Adrenal gland (tissue), 5 donors: ENCODE measurements around the gene BRD1.

Experiments used
- POLR2A ChIP-seq, 2 donors: fragments of 450-650 bp; IDR thresholded peaks; one replicate each; pipeline ENCODE4 v1.6.1; 2017; ENCODE audit warnings: antibody characterized with exemption in 2 of 2, mild to moderate bottlenecking in 2 of 2, moderate library complexity in 1 of 2
- TF ChIP-seq, protein P1 (sequence below), 6 experiments: fragments of 450-650 bp in 4 of 6; fragments of 200-600 bp in 2 of 6; sonication (generic) in 1 of 6; IDR thresholded peaks; 1 replicate in 5 of 6; 2 replicates in 1 of 6; pipeline versions ENCODE4 v1.5.1 to v1.8.0; 2016 to 2021; ENCODE audit warnings: antibody characterized with exemption in 6 of 6, mild to moderate bottlenecking in 2 of 6, moderate library complexity in 1 of 6
- donor health status: DM: no; HTN: no; CAD: no.

GRCh38 chr22:49797706-49798105, 30.0 kb downstream of the BRD1 start:
- TF ChIP-seq, protein P1, sequence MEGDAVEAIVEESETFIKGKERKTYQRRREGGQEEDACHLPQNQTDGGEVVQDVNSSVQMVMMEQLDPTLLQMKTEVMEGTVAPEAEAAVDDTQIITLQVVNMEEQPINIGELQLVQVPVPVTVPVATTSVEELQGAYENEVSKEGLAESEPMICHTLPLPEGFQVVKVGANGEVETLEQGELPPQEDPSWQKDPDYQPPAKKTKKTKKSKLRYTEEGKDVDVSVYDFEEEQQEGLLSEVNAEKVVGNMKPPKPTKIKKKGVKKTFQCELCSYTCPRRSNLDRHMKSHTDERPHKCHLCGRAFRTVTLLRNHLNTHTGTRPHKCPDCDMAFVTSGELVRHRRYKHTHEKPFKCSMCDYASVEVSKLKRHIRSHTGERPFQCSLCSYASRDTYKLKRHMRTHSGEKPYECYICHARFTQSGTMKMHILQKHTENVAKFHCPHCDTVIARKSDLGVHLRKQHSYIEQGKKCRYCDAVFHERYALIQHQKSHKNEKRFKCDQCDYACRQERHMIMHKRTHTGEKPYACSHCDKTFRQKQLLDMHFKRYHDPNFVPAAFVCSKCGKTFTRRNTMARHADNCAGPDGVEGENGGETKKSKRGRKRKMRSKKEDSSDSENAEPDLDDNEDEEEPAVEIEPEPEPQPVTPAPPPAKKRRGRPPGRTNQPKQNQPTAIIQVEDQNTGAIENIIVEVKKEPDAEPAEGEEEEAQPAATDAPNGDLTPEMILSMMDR (IDR thresholded peaks at IDR 0.05), result no peak
- TF ChIP-seq POLR2A (IDR thresholded peaks at IDR 0.05), result no peak
